ENCODE data around the gene HSD17B4. TPM values are rescaled to one million over a fixed set of nuclear protein-coding genes. Genes with fewer than 3 reads are reported as not detected.
"Not testable (repeated sequence)": the region's sequence is repeated elsewhere in the genome, so short reads cannot be mapped to it uniquely, and the experiment has no call there.

Gene HSD17B4
- total RNA-seq, 2 experiments from 2014 or later = 85.6 to 96.3 TPM

DNA sequence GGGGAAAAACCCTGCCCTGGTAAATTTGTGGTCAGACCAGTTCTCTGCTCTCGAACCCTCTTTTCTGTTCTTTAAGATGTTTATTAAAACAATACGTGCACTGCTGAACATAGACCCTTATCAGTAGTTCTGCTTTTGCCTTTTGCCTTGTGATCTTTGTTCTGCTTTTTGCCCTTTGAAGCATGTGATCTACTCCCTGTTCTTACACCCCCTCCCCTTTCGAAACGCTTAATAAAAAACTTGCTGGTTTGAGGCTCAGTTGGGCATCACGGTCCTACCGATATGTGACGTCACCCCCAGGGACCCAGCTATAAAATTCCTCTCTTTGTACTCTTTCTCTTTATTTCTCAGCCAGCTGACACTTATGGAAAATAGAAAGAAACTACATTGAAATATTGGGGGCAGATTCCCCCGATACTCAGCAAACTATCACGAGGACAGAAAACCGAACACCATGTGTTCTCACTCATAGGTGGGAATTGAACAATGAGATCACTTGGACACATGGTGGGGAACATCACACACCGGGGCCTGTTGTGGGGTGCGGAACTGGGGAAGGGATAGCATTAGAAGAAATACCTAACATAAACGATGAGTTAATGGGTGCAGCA, 38.1 kb upstream of the HSD17B4 start:
- intact Hi-C loops (cut with micrococcal nuclease); H3K27me3 Mint-ChIP-seq (ENCODE audit: low read depth); H3K36me3 Mint-ChIP-seq (ENCODE audit: low read depth); DNase-seq; H3K27ac Mint-ChIP-seq; H3K9me3 Mint-ChIP-seq; H3K4me3 Mint-ChIP-seq: not testable (repeated sequence)
- peaks cover 46% of the 10 kb centered on the region for H3K4me1 Mint-ChIP-seq (ENCODE audit: low read depth)
- CTCF ChIA-PET = interaction anchor here (3.1 to 6.7 kb wide), 3 partner anchors 9 to 101 kb away, joined by 20 to 71 read pairs (median 25); no protein-coding TSS in a partner anchor

DNA sequence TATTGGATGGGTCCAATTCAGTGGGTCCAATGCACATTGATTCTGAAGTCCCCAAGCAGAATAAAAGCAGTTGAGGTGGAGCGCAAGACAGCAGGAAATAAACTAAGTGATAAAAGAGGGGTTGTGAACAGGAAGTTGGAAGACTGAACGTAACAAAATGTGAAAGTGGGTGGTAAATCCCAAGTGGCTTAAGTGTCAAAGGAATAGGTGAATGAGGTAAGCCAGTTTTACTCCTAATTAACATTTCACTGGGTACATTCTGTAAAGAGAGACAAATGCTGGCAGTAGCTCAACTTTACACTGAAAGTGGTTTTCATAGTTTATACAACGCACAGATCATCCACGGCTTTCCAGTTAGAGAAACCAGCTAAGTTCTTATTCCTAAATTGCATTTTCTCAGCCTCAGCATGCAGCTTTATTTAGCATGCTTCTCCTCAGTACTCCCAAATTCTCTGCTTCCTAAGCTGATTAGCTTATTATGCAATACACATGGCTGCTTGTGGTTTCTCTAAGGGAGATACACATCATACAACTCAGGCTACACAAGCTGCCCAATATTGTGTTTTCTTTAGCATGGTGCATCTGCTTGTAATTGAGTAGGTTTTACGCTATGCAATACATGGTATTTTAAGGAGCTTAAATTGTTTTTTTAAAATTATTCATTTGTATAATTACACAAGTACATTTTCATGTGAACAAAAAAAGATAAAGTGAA, 34.2 kb upstream of the HSD17B4 start:
- Mint-ChIP-seq H3K27me3 (ENCODE audit: low read depth) (no peaks in the 10 kb centered on the region), H3K4me1 (ENCODE audit: low read depth) (peaks cover 18% of the 10 kb centered on the region), H3K4me3 (no peak overlapping the region), H3K36me3 (ENCODE audit: low read depth) (no peaks in the 10 kb centered on the region), H3K9me3 (no peaks in the 10 kb centered on the region), H3K27ac (no peak overlapping the region)
- DNase-seq = no peak
- intact Hi-C loops (cut with micrococcal nuclease) = no loop called here
- CTCF ChIA-PET = interaction anchor here (0.6 to 2.4 kb wide), 6 partner anchors 17 to 430 kb away, joined by 3 to 6 read pairs (median 4); partner anchors contain the start of genes DTWD2 and HSD17B4

DNA sequence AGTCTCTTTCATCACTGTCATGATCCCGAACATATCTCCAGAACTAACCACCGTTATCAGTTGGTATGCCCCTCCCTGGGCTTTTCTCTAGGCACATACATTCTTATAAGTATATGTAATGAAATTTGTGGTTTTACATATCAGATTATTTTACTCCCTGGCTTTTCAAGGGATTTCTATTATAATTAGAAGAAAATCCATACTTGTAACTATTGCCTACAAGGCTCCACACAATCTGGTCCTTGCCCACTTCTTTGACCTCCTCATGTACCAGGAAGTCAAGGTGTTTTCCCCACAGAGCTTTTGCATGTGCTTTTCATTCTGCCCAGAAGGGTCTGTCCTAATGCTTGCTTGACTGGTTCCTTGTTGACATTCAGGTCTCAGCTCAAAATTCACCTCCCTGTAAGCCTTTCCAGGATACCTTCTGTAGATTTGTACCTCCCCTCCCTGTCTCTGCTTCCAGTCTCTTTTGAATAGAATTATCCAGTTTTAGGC, 33.6 kb upstream of the HSD17B4 start:
- no peaks in the 10 kb centered on the region for H3K27me3 Mint-ChIP-seq (ENCODE audit: low read depth)
- H3K36me3 Mint-ChIP-seq (ENCODE audit: low read depth) = no peaks in the 10 kb centered on the region
- H3K27ac Mint-ChIP-seq = no peak overlapping the region
- H3K9me3 Mint-ChIP-seq = no peaks in the 10 kb centered on the region
- DNase-seq = no peak
- intact Hi-C loops (cut with micrococcal nuclease) = no loop called here
- CTCF ChIA-PET = interaction anchor here (0.6 to 2.4 kb wide), 5 partner anchors 16 to 431 kb away, joined by 3 to 6 read pairs (median 4); partner anchors contain the start of gene HSD17B4
- H3K4me3 Mint-ChIP-seq = no peak overlapping the region
- peaks cover 18% of the 10 kb centered on the region for H3K4me1 Mint-ChIP-seq (ENCODE audit: low read depth)

DNA sequence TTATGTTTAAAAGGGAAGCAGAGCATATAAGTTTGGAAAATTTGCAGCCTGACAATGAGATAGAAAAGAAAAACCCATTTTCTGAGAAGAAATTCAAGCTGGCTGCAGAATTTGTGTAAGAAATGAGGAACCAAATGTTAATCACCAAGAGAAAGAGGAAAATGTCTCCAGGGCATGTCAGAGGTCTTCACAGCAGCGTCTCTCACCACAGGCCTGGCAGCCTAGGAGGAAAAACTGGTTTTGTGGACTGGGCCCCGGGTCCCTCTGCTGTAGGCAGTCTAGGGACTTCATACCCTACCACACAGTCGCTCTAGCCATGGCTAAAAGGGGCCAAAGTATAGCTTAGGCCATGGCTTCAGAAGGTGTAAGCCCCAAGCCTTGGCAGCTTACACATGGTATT, 32.1 kb upstream of the HSD17B4 start:
- no peaks in the 10 kb centered on the region for H3K27me3 Mint-ChIP-seq (ENCODE audit: low read depth)
- no peaks in the 10 kb centered on the region for H3K36me3 Mint-ChIP-seq (ENCODE audit: low read depth)
- H3K9me3 Mint-ChIP-seq = no peaks in the 10 kb centered on the region
- H3K4me1 Mint-ChIP-seq (ENCODE audit: low read depth) = peaks cover 15% of the 10 kb centered on the region
- CTCF ChIA-PET = interaction anchor here (0.6 to 0.7 kb wide), 2 partner anchors 94 to 301 kb away, joined by 3 read pairs; no protein-coding TSS in a partner anchor
- intact Hi-C loops (cut with micrococcal nuclease) = no loop called here
- no peak overlapping the region for H3K27ac Mint-ChIP-seq
- no peak for DNase-seq
- H3K4me3 Mint-ChIP-seq = no peak overlapping the region

DNA sequence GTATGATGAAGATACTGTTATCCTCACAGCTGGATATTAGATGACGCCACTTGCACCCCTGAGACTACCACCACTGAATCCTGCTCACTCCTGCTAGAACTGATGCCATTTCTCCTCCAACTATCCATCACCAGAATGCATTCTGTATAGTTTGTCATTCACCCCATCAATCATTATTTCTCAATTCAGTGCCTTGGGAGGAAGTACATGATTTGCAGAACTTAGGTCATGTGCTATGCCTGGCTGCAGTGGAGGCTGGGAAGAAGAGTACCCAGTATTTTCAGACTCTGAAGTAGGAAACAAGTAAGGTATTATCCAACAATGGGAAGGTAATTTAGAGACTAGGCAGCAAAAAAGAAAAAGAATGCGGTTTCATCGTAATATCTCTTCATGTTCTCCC, 26.2 kb upstream of the HSD17B4 start:
- no peak for DNase-seq
- Mint-ChIP-seq H3K27me3 (ENCODE audit: low read depth) (no peaks in the 10 kb centered on the region), H3K36me3 (ENCODE audit: low read depth) (no peaks in the 10 kb centered on the region), H3K4me1 (ENCODE audit: low read depth) (no peaks in the 10 kb centered on the region), H3K9me3 (no peaks in the 10 kb centered on the region), H3K27ac (no peak overlapping the region), H3K4me3 (no peak overlapping the region)
- CTCF ChIA-PET = interaction anchor here (0.6 kb wide), 1 partner anchor 9 kb away, joined by 3 read pairs; no protein-coding TSS in a partner anchor
- intact Hi-C loops (cut with micrococcal nuclease) = no loop called here

DNA sequence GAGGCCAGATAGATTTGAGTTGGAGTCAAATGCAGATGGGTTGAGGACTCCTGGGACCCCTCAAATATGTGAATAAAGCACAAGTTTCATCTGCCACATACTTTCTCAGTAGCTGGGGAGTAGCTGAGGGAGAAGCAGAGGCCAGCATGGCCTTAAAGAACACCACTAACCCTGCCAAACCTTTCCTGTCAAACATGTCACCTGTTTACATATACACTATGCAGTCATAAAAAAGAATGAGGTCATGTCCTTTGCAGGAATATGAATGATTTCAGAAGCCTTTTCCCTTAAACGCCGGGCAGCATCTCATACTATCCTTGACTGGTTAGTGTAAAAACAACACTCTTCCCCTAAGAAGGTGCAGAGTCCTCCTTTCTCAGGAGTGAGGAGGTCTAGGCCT, 25.2 kb upstream of the HSD17B4 start:
- intact Hi-C loops (cut with micrococcal nuclease) = no loop called here
- CTCF ChIA-PET = no interaction called here
- no peaks in the 10 kb centered on the region for H3K27me3 Mint-ChIP-seq (ENCODE audit: low read depth)
- no peaks in the 10 kb centered on the region for H3K36me3 Mint-ChIP-seq (ENCODE audit: low read depth)
- no peaks in the 10 kb centered on the region for H3K4me1 Mint-ChIP-seq (ENCODE audit: low read depth)
- H3K4me3 Mint-ChIP-seq = no peak overlapping the region
- no peaks in the 10 kb centered on the region for H3K9me3 Mint-ChIP-seq
- H3K27ac Mint-ChIP-seq = no peak overlapping the region
- no peak for DNase-seq

DNA sequence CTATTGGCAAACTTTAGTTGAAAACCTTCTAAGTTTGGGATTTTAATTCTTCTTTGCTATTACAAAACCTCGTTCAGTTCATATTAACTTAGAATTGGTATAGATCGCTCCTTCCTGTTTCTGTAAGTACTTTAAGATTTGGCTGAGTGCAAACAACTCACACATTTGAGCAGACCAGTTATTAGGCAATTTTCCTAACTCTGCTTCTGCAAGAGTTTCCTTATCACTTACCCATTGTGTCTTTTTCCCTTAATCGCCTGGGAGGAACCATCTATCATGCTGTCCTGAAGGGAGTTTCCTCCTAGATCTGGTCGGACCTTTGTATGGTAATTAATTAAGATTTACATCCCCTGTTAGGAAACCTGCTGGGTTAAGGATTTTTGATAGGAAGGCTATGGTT, 24.7 kb upstream of the HSD17B4 start:
- not testable (repeated sequence) for H3K4me1 Mint-ChIP-seq (ENCODE audit: low read depth)

DNA sequence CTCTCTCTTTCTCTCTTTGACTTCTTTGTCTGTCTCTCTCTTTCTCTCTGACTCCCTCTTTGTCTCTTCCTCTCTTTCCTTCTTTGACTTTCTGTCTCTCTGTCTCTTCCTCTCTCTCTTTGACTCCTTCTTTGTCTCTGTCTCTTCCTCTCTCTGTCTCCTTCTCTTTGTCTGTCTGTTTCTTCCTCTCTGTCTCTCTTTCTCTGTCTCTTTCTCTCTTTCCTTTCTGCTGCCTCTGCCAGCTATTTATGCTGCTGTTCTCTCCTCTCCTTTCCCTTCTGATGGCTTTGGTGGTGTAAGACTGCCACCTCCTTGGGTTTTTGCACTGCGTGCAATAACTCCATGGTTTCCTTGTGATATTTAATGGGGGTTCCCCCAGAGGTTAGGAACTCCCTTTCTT, 24.1 kb upstream of the HSD17B4 start:
- intact Hi-C loops (cut with micrococcal nuclease); H3K27me3 Mint-ChIP-seq (ENCODE audit: low read depth): not testable (repeated sequence)

More for the DNA sequence above, 24.7 kb upstream of the HSD17B4 start:
- H3K27ac Mint-ChIP-seq; intact Hi-C loops (cut with micrococcal nuclease); H3K4me3 Mint-ChIP-seq; H3K9me3 Mint-ChIP-seq; DNase-seq; H3K27me3 Mint-ChIP-seq (ENCODE audit: low read depth); CTCF ChIA-PET; H3K36me3 Mint-ChIP-seq (ENCODE audit: low read depth): not testable (repeated sequence)

DNA sequence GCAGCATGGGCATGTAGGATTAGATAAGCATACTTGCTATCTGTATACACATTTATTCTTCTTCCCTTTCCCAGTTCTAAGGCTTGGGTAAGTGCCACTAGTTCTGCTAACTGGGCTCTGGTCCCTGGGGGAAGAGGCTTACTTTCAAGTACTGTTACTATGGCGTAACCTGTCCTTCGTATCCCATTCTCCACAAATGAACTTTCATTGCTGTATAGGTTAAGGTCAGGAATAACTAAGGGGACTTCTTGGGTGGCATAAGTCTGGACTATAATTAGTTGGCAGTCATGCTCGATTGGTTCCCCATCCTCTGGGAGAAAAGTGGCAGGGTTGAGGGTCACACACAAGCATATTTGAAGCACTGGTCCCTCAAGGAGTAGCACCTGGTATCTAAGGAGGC, 23.7 kb upstream of the HSD17B4 start:
- H3K4me1 Mint-ChIP-seq (ENCODE audit: low read depth); H3K36me3 Mint-ChIP-seq (ENCODE audit: low read depth); H3K27me3 Mint-ChIP-seq (ENCODE audit: low read depth); H3K9me3 Mint-ChIP-seq; DNase-seq; CTCF ChIA-PET; H3K4me3 Mint-ChIP-seq; intact Hi-C loops (cut with micrococcal nuclease); H3K27ac Mint-ChIP-seq: not testable (repeated sequence)

More for the DNA sequence above, 24.1 kb upstream of the HSD17B4 start:
- CTCF ChIA-PET; H3K9me3 Mint-ChIP-seq; H3K4me1 Mint-ChIP-seq (ENCODE audit: low read depth); H3K4me3 Mint-ChIP-seq; DNase-seq; H3K27ac Mint-ChIP-seq; H3K36me3 Mint-ChIP-seq (ENCODE audit: low read depth): not testable (repeated sequence)

DNA sequence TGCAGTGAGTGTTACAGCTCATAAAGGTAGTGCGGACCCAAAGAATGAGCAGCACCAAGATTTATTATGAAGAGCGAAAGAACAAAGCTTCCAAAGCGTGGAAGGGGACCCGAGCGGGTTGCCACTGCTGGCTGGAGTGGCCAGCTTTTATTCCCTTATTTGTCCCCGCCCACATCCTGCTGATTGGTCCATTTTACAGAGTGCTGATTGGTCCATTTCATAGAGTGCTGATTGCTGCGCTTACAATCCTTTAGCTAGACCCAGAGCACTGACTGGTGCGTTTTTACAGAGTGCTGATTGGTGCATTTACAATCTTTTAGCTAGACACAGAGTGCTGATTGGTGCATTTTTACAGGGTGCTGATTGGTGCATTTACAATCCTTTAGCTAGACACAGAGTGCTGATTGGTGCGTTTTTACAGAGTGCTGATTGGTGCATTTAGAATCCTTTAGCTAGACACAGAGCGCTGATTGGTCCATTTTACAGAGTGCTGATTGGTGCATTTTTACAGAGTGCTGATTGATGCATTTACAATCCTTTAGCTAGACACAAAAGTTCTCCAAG, 19.5 kb upstream of the HSD17B4 start:
- not testable (repeated sequence) for DNase-seq; H3K9me3 Mint-ChIP-seq; H3K27me3 Mint-ChIP-seq (ENCODE audit: low read depth); H3K27ac Mint-ChIP-seq; H3K36me3 Mint-ChIP-seq (ENCODE audit: low read depth); H3K4me3 Mint-ChIP-seq; H3K4me1 Mint-ChIP-seq (ENCODE audit: low read depth)
- CTCF ChIA-PET = interaction anchor here (0.7 to 0.9 kb wide), 2 partner anchors 21 to 41 kb away, joined by 3 to 5 read pairs; no protein-coding TSS in a partner anchor
- intact Hi-C loops (cut with micrococcal nuclease) = loop anchor here (10.0 kb wide), 1 partner anchor 1978 kb away; no protein-coding TSS in a partner anchor

DNA sequence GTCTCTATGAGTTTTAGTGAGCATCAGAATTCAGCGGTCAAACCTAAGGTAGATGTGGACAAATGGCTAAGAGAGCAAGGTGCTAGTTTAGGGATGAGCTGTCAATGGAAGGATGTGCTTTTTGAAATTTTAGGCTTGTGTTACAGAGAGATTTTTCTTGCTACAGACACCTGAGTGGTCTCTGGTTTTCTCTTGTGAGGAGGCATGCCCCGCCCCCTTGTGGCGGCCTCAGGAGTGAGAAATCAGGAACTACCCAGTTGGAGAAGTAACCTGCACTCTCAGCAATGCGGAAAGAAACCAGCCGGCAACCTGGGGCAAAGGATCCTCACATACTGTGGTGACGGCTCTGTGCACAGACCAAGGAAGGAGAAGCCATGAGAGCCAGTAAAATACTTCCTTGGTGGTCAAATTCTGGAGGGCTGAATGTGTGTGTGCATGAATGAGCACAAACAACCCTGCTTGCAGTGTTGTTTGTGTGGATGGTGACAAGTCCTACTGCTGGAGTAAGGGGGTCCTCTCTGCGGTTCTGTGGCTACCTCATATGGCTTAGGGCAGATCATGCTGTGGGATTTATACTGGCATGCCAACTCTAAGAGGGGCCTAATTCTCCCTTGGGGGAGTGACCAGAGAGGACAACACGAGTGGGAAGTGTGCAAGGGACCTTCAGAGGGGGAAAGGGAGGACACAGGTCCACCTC, 16.7 kb upstream of the HSD17B4 start:
- Mint-ChIP-seq H3K27ac (no peak overlapping the region), H3K27me3 (ENCODE audit: low read depth) (peaks cover 7% of the 10 kb centered on the region), H3K36me3 (ENCODE audit: low read depth) (no peaks in the 10 kb centered on the region), H3K4me1 (ENCODE audit: low read depth) (peaks cover 8% of the 10 kb centered on the region), H3K4me3 (no peak overlapping the region), H3K9me3 (no peaks in the 10 kb centered on the region)
- peak; percentile 85 for DNase-seq
- intact Hi-C loops (cut with micrococcal nuclease) = loop anchor here (1.0 to 10.0 kb wide), 3 partner anchors 413 to 1981 kb away; partner anchors contain the start of gene DTWD2
- CTCF ChIA-PET = interaction anchor here (0.6 to 2.4 kb wide), 21 partner anchors 10 to 447 kb away, joined by 3 to 25 read pairs (median 4); partner anchors contain the start of genes DMXL1 and DTWD2
